Femur (tissue), 1 donor: Measurements from ENCODE around the gene GNAT1.
A peak's percentile ranks its signal among the peaks of the same experiment; 100 is the strongest.
"Not testable (repeated sequence)": the region's sequence is repeated elsewhere in the genome, so short reads cannot be mapped to it uniquely, and the experiment has no call there.

Experiments
- DNase-seq: peaks from one replicate; pipeline ENCODE4 v3.0.0-alpha.2; 2017

GNAT1 gene

DNA sequence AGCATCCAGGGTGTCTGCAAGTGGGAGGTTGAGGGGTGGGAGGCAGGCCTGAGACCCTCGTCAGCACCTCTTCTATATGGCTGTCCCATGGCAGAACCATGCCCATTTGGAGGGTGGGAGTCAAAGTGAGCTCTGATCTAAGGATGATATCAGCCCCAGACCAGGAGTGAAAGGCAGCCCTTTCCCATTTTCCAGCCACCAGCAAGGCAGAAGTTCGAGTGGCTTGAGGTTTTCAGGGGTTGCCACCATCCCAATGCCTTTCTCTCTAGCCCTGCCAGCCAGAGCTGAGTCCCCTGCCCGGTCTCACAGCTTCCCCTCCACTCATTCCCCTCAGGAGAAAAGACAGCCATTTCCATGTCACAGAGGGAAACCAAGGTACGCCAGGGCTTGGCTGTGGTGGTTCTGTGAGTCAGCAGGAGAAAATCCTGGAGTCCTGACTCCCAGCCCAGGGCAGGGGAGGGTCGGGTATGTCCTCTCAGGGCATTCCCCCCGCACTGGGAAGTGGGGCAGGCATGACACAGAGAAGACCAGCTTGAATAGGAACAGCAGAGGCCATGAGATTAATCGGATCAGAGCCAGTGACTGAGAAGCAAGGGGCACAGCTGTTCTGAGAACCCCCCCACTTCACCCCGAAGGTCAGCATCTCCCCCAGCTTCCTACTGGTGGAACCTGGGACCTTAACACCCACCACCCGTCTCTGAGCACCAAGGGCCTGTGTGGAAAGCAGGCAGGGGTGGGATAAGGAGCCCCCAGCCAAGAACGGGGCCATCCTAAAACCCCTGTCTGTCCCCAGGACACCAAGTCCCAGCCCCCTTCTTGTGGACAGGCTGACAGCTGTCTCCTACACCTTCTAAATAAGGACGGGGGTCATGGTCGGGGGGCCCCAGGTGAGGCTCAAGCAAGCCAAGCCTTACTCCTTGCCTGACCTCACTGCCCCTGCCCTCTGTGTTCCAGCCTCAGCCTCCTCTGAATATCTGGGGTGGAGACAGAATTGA, 12.7 kb downstream of the GNAT1 start:
- no peak for DNase-seq

DNA sequence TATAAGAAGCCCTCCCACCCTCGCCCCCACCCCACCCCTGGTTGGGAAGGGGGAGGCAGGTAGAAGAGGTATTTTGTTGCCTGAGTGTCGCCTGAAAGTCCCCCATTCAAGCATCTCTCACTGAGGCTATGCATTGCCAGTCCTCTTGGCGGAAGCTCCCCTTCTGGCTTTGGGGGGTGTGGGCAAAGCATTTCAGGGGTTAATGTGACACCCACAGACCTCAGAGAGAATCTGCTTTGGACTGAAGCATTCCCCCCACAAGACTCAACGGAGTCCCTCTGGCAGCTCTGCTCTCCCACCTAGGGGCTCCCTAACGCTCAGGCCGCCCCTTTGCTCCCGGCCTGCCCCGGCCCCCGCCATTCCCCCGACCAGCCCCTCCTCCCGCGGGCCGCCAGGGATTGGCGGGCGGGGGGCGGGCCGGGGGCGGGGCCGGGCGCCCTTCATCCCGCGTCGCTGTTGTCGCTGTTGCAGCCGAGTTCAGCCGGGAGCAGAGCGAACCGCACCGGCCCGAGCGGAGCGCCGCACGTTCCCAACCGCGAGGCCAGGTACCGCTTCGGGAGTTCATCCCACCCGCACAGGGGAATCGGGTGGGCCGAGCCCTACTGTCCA, 13.5 kb downstream of the GNAT1 start, which contains the start of gene SLC38A3:
Gene SLC38A3 (plus strand): TSS at position 468 of the 609 bp plus-strand sequence. CDS start 8,929 bp downstream, outside the sequence.
- DNase-seq, result peak; percentile 61

DNA sequence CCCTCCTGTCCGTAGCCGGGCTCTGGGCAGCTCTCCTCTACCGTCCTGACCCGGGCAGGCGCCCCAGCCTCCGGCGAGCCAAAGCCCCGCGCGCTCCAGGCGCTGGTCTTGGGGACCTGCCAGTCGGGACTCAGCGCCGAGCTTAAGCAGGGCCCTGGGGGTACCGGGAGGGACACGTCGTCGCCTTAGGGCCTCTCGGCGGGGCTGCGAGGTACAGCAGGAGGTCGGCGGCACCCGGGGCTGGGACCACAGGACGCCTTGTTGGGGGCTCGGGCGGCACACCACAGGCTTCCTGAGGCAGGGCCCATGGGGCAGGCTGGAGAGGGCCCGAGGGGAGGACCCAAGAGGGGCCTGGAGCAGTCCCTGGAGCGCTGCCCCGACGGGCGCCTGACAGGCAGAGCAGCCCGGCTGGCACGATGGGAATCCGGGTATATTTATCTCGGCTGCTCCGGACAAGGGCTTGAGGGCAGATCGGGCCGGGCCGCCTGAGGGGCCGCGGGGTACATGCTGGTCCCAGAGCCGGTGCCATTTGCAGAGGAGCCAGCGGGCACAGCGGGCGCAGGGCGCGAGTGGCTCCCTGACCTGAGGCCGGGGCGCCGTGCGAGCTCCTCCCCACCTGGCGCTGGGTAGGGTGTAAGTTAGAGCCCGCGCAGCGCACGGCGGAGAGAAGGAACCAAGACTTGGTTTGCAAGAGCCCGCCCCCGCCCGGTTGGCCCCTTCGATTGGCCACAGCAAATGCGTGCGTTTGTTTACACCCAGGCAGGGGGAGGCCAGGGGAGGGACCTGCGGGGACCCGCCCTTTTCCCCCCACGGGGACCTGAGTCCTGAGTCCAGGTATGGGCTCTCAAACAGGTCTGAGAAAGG, 14.2 kb downstream of the GNAT1 start:
- DNase-seq, result no peak

DNA sequence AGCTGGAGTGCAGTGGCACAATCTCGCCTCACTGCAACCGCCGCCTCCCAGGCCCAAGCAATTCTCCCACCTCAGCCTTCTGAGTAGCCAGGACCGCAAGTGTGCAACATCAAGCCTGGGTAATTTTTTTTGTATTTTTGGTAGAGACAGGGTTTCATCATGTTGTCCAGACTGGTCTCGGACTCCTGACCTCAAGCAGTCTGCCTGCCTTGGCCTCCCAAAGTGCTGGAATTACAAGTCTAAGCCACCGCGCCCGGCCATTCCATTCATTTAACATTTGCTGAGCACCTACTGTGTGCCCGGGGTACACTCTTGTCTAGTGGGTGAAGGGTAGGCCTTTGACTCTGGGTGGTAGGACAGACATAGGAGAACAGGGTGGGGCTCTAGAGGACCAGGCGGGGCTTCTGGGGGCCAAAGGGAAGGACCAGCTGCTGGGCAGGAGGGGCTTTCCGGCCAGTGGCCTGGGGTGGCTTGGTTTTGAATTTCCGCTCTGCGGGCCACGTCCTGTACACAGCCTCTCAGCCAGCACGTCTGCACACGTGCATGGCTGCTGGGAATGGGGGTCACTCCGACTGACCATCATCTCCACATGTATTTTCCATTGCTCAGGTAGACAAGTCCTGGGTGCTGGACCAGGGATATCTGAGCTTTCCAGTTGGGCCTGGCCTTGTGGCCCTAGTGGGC, 16.1 kb downstream of the GNAT1 start:
- DNase-seq, result no peak

DNA sequence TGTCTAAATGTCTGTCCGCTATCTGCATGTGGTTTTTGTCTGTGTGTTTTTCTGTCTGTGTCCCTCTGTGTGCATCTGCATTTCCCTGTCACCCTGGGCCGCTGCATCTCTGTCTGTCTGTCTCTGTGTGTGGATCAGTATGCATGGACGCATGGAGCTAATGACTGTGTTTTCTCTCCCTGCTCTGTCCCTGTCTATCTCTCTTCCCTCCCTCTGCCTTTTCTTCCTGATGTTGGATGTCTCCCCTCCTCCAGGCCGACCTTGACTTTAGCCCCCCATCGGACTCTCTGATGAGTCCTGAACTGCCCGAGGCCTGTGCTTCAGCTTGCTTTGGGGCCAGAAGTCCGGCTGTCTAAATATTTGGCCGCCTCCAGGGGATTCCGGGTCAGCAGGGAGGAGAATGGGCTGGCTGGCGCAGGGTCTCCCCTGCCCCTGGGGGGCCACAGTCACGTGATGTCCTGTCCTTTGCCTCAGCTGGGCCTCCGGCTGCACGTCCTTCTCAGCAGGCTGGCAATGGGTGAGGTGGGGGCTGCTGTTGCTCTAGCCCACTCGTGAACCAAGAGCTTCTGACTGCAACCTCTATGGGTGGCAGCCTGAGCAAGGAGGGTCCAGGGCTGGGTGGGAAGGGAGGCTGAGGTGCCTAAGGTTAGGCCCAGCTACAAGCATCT, 17.4 kb downstream of the GNAT1 start:
- no peak for DNase-seq

DNA sequence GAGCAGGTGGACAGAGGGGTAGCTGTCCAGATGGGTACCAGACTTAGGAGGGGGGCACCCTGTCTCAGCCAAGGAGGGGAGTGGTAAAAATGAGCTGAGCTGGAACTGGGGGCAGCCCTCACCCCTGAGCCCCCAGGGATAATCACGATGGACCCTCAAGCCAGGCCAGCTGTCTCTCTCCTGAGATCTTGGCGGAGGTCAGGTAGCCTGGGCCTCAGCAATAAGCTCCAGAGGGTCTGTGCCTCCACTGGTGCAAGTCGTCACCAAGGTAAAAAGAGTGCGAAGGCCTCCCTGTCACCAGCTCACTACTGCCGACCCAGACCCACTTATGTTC, 18.7 kb downstream of the GNAT1 start:
- no peak for DNase-seq

DNA sequence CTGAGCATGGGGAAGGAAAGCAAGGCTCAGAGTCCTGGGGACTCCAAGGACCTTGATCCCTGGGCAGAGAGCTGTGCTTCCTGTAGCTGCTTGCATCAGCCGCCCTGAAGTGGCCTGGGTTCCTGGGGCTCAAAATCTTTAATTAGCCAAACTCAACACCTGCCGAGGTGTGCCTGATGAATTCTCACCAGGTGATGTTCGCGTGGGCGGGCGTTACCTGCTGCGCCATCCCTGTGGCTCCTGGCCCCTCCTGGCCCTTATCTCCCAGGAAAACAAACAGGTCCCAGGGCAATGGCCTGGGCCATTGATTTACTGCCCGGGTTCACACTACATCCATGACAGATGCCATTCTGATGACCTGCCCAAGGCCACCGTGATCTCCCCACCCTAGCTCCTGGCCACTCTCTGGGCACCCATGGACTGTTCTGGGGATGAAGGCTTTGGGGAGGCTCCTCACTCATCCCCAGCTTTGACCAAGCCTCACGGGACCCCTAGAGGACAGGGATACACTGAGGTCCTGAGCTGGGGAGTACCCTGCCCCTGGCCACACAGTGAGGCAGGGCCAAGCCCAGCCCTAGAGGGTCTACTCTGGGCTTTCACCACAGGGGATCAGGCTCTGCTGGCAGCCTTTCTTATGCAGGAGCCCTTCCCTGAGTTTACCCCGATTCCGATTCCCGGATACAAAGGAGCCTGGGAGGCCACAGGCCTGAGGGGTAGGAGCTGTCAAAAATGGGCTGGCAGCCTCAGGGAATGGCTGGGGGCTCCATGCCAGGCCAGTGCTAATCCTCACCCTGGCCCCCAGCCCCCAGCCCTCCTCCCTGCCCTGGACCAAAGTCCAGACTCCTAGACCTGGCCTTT, 19.3 kb downstream of the GNAT1 start:
- no peak for DNase-seq

DNA sequence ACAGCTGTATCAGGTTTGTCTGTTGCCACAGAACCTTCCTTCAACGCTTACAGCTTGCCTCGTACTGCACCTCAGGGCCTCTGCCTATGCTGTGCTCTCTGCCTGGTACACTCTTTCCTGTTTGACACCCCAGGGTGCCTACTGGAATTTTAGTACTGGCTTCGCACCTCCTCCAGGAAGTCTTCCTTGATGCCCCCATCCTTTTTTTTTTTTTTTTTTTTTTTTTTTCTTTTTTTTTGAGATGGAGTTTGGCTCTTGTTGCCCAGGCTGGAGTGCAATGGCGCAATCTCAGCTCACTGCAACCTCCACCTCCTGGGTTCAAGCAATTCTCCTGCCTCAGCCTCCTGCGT, 19.9 kb downstream of the GNAT1 start:
- DNase-seq, result not testable (repeated sequence)

DNA sequence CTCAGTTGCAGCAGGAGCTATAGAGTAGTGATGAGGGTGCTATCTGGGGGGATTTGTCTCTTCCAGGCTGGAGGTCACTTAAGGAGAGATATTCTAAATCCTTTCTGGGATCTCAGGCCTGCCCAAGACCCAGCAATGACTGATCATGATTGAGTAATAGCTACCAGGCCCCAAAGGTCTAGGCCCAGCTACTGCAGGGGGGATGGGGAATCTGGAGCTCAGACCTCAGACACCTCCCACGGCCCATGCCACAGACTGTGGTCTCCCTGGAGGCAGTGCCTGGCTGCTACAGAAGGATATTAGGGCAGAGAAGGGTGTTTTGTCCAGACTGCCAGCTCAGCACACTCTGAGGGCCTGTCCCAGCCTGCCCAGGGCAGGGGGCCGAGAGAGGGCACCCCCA, 20.5 kb downstream of the GNAT1 start:
- no peak for DNase-seq

DNA sequence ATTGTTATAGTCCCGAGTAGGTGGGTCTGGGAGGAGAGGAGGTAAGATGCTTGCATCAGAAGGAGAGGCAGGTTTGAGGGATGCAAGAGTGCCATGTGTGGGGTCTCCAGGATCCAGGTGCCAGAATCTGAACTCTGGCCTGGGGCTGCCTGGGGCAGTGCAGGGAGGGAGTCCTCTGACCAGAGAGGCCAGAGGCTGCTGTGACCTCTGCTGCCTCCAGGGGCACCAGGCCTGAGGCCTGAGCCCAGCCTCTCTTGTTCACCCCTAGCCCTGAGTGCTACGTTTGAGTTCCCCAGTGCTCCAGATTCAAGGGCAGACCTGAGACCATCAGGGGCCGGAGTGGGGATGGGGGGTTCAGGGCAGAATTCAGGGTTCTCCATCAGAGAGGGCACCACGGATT, 21.1 kb downstream of the GNAT1 start:
- DNase-seq, result no peak

DNA sequence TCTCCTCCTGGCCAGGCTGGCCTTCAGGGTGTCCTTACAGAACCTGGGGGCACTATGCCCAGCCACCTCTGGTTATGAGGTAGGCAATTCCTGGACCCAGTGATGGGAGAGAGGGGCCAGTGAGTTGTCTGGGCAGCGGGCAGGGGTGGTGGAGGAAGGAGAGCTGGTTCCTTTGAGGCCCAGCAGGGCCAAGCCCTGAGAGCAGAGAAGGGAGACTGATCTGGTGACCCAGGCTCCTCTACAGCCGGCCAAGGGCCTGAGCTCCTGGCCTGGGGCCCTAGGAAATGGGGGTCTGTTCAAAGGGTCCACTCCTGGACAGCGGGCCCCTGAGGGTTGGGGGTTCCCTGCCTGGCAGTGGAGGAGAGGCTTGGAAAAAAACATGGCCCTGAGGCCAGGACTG, 21.6 kb downstream of the GNAT1 start:
- no peak for DNase-seq

DNA sequence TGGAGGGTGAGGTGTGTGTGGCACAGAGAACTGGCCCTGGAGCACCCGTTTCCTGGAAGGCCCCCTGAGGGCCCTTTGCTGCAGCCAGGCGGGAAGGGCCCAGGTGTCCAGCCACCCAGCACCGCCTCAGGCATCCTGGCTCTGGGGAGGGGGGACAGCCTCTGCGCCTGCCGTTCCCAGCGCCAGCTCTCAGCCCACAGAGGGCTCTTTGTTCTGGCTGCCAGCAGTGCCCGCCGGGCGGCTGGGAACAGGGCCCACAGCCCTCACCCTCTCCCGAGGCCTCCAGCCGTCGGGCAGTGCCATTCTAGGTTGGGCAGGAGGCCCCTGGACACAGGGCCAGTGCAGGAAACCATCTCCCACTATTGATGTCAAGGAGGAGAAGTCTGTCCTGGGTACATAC, 22.0 kb downstream of the GNAT1 start:
- DNase-seq, result peak; percentile 55

DNA sequence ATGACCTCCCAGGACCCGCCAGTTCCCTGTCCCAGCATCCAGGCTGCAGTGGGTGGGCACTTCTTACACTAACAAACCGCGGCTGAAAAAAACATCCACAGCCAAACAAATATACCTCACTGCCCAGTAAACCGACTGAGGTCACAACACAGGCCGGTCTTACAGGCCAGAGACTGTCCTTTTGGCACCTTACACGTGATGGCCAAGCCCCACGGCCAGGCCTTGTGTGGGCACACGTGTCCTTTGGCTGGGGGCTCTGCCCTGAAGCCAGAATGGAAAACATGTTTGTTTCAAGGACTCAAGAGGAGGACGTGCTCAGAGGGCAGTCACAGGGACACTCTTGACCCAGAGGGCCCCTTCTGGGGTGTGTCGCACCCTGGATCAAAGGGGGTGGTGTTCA, 23.4 kb downstream of the GNAT1 start:
- no peak for DNase-seq

DNA sequence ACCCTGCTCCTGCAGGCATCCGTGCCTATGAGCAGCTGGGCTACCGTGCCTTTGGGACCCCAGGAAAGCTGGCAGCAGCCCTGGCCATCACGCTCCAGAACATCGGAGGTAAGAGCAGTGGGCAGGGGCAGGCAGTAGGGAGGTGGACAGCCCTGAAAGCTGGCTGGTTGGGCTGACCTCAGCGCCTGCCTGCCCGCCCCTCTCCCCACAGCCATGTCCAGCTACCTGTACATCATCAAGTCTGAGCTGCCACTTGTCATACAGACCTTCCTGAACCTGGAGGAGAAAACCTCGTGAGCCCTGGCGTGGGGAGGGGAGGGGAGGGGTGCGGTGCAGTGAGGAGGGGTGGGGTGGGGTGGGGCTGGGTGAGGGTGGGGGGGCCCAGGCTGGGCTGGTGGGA, 24.1 kb downstream of the GNAT1 start:
- no peak for DNase-seq

DNA sequence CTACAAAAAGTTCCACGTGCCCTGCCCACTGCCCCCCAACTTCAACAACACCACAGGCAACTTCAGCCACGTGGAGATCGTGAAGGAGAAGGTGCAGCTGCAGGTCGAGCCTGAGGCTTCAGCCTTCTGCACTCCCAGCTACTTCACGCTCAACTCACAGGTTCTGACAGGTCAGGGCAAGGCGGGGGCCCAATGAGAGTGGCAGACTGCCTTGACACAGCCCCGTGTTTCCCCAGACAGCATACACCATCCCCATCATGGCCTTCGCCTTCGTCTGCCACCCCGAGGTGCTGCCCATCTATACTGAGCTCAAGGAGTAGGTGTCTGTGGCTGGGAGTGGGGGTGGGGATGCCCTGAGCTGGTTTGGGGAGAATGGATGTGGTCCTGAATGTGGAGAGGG, 26.3 kb downstream of the GNAT1 start:
- DNase-seq, result no peak

DNA sequence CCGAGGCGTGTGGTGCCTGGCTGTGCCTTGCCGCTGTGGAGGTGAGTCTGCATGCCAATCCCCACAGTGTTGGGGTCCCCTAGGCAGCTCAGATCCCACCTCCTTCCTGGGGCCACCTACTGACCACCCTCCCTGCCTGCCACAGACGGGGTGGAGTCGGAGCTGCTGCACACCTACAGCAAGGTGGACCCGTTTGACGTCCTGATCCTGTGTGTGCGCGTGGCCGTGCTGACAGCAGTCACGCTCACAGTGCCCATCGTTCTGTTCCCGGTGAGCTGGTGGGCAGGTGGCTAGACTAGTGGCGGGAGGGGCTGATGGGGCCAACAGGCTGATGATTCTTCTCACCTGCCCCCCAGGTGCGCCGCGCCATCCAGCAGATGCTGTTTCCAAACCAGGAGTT, 27.0 kb downstream of the GNAT1 start:
- no peak for DNase-seq

DNA sequence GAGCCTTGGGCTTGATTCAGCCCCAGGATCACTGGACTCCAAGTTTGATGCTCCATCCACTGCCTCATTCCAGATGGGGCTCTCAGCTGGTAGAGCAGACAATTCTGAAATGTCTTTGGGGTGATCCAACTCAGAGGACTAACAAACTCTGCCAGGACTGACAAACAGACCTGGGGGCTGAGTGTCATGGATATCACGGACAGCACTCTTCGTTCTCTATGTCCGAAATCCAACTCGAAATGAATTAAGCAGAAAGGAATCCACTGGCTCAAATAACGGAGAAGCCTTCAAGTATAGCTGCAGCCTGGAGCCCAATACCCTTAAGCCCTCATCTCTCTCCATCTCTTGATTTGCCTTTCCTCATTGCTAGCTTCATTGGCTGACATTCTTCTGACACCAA, 27.9 kb downstream of the GNAT1 start:
- no peak for DNase-seq

DNA sequence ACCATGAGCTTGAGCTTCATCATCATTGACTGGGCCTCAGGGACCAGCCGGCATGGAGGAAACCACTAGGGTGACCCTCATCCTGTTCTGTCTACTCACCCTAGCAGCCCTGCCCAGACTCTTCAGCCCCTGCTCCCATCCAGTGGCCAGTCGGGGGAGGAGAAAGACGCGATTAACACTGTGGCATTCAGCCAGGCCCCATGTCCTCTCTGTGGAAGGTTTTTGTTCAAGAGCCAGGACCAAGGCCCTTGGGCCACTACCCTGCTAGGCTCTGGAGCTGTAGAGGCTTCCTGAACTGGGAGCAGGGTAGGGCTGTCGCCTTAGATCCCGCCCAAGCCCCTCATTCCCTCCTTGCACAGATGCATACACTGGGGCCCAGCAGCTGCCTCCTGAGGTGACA, 28.7 kb downstream of the GNAT1 start:
- no peak for DNase-seq

DNA sequence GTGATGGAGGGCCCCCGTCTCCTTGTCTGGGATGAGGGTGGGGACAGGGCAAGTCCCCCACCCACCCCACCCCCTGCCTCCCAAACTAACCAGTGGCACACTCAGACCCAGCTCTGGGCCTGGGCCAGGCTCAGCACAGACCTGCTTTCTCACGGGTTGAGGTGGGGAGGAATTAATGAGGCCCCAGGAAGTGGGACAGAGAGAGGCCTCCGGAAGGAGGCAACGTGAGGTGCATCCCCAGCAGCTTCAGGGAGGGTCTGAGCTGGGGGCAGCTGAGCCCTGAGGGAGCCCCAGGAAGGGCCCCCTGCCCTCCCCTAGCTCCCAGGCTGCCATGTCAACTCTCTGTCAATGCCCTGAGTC, 29.6 kb downstream of the GNAT1 start:
- no peak for DNase-seq

DNA sequence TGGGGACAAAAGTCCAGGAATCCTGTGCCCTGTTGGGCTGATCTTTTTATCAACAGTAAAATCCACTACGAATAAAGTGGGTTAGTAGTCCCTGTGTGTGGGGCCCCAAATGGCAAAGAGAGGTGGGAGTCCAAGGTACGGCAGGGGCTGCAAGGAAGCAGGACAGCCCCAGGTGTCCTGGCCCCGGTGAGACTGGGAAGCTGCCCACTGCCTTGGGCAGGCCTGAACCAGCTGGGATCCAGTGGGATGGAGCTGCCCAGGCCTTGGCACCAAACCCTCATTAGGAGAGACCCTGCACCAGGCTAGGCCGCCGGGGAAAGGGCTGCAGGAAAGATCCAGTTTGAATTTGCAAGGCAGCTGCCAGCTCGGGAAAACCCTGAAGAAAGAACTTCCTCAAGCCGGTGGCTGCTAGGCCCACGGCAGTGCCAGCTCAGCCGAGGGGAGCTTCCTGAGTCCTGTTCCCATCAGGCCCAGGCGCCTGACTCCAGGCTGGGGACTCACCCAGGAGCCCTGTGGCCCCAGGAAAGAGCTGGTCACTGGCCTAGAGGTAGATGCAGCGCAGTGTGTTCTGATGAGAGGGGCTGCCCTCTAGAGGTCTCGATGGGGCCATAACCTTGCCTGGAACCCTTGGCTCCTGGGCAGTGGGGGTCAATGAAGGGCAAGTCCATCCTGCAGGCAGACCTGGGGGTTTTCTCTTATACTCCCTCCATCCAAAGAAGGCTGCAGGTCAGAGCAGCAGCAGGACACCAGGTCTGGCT, 30.2 kb downstream of the GNAT1 start:
- DNase-seq, result no peak

DNA sequence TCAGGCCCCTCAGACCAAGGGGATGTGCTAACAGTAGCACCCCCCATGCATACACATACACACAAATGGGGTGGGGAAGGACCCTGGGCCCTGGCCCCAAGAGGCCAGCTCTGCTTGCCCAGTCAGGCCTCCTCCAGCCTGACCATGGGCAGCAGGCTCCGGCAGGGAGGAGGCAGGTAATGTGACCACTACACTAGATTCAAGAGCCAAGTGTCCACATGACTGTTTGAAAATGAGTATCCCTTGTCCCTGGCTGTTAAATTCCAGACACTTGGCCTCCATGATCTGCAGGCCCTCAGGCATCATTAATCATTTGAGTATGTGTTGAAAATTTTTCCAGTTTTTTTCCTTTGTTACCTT, 30.7 kb downstream of the GNAT1 start:
- DNase-seq, result no peak
